Hepatocyte (in vitro differentiated cells): ENCODE results near the gene RAP1A. TPM values are rescaled to one million over a fixed set of nuclear protein-coding genes. Genes with fewer than 3 reads are reported as not detected.
A peak's percentile ranks its signal among the peaks of the same experiment; 100 is the strongest.
"Not testable (repeated sequence)": the region's sequence is repeated elsewhere in the genome, so short reads cannot be mapped to it uniquely, and the experiment has no call there.

Experiments used
- DNase-seq: peaks from one replicate; pipeline ENCODE4 v3.0.0-alpha.2; 2016; ENCODE audit warnings: low spot score
- H2AFZ ChIP-seq: fragments of 200-600 bp; sonication (generic); 2 replicates; pipeline ENCODE4 v1.6.0; 2016; ENCODE audit warnings: antibody characterized with exemption, mild to moderate bottlenecking
- H3K27ac ChIP-seq: fragments of 200-600 bp; sonication (generic); 2 replicates; pipeline ENCODE4 v1.5.1; 2016; ENCODE audit warnings: mild to moderate bottlenecking
- H3K27me3 ChIP-seq: fragments of 200-600 bp; sonication (generic); 2 replicates; pipeline ENCODE4 v1.6.1; 2016
- H3K36me3 ChIP-seq: fragments of 200-600 bp; sonication (generic); replicated peaks from 2 replicates; pipeline ENCODE4 v1.5.1; 2016; ENCODE audit warnings: low read depth; ENCODE audit not compliant: insufficient read depth
- H3K4me1 ChIP-seq: fragments of 200-600 bp; sonication (generic); 2 replicates; pipeline ENCODE4 v1.5.1; 2016; ENCODE audit warnings: mild to moderate bottlenecking, moderate library complexity; ENCODE audit not compliant: insufficient read depth
- H3K4me2 ChIP-seq: fragments of 200-600 bp; sonication (generic); 2 replicates; pipeline ENCODE4 v1.6.0; 2016
- H3K4me3 ChIP-seq: fragments of 200-600 bp; sonication (generic); 2 replicates; pipeline ENCODE4 v1.5.1; 2016; ENCODE audit warnings: mild to moderate bottlenecking
- H3K79me2 ChIP-seq: fragments of 200-600 bp; sonication (generic); 2 replicates; pipeline ENCODE4 v1.6.0; 2017; ENCODE audit warnings: mild to moderate bottlenecking
- H3K9me2 ChIP-seq: fragments of 200-600 bp; sonication (generic); replicated peaks from 2 replicates; pipeline ENCODE4 v1.6.0; 2017; ENCODE audit warnings: mild to moderate bottlenecking; ENCODE audit not compliant: insufficient read depth
- H3K9me3 ChIP-seq: fragments of 200-600 bp; sonication (generic); 2 replicates; pipeline ENCODE4 v1.5.1; 2016; ENCODE audit warnings: low read depth, mild to moderate bottlenecking
- H4K20me1 ChIP-seq: fragments of 200-600 bp; sonication (generic); 2 replicates; pipeline ENCODE4 v1.6.0; 2016; ENCODE audit warnings: mild to moderate bottlenecking; ENCODE audit not compliant: insufficient read depth, poor library complexity, severe bottlenecking
- EZH2 ChIP-seq: fragments of 200-600 bp; sonication (generic); IDR thresholded peaks from 2 replicates; pipeline ENCODE4 v1.6.1; 2016; ENCODE audit warnings: antibody characterized with exemption, mild to moderate bottlenecking, borderline replicate concordance
- EZH2phosphoT487 ChIP-seq: fragments of 200-600 bp; sonication (generic); IDR thresholded peaks from one replicate; pipeline ENCODE4 v1.6.1; 2018; ENCODE audit warnings: antibody characterized with exemption, mild to moderate bottlenecking, low read depth, moderate library complexity; ENCODE audit not compliant: unreplicated experiment, severe bottlenecking
- WGBS: methylation state at CpG from one replicate; pipeline ENCODE4 v1.1.6; 2016; ENCODE audit warnings: low lambda C conversion rate; ENCODE audit errors: missing lambda C conversion rate; 5-methylcytosine and 5-hydroxymethylcytosine counted together
- polyA plus RNA-seq: library from polyadenylated mRNA; unstranded; fragments of >200 nt; fragmentation: Nextera tagmentation; extraction: Ambion mirVana; gene quantifications from 2 replicates; pipeline ENCODE4 v1.2.1, GENCODE V29; 2016
- total RNA-seq: library from RNA; depleted of rRNA; stranded (reverse); fragments of >200 nt; gene quantifications from 2 replicates; pipeline ENCODE4 v1.2.3, GENCODE V29; 2014
- TF ChIP-seq, protein P1 (sequence below): fragments of 200-600 bp; sonication (generic); IDR thresholded peaks from 2 replicates; pipeline ENCODE4 v1.5.1; 2016; ENCODE audit warnings: antibody characterized with exemption, mild to moderate bottlenecking; ENCODE audit not compliant: poor library complexity

RAP1A gene
- total and polyA plus RNA-seq, 2 experiments from 2014 or later, result 48.8 to 49.6 TPM

DNA sequence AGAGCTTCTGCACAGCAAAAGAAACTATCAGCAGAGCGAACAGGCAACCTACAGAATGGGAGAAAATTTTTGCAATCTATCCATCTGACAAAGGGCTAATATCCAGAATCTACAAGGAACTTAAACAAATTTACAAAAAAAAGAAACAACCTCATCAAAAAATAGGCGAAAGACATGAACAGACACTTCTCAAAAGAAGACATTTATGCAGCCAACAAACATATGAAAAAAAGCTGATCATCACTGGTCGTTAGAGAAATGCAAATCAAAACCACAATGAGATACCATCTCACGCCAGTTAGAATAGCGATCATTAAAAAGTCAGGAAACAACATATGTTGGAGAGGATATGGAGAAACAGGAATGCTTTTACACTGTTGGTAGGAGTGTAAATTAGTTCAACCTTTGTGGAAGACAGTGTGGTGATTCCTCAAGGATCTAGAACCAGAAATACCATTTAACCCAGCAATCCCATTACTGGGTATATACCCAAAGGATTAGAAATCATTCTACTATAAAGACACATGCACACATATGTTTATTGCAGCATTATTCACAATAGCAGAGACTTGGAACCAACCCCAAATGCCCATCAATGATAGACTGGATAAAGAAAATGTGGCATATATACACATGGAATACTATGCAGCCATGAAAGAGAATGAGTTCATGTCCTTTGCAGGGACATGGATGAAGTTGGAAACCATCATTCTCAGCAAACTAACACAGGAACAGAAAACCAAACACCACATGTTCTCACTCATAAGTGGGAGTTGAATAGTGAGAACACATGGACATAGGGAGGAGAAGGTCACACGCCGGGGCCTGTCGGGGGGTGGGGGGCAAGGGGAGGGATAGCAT, 65.9 kb downstream of the RAP1A start:
- not testable (repeated sequence) for H3K27me3 ChIP-seq, H3K4me3 ChIP-seq, H3K4me1 ChIP-seq, H3K27ac ChIP-seq, H3K36me3 ChIP-seq, H3K4me2 ChIP-seq, H4K20me1 ChIP-seq, H2AFZ ChIP-seq, DNase-seq, H3K9me3 ChIP-seq, H3K9me2 ChIP-seq
- peaks cover 45% of the 10 kb centered on the region for H3K79me2 ChIP-seq
- WGBS, result 97% methylated on average over 8 of the region's 8 CpGs

DNA sequence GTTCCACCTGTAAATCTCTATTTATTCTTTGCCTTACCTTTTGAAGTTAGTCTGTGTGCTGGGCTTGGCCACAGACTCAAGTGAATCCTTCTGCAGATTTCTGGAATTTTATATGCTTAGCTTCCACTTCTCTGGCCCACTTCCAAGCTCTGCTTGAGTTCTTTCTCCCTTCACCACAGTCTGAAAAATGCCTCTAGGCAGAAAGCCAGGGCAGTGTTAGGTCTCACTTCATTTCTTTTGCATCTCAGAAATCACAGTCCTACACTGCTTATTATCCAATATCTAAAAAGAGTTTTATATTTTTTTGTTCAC, 70.7 kb downstream of the RAP1A start:
- TF ChIP-seq, protein P1, sequence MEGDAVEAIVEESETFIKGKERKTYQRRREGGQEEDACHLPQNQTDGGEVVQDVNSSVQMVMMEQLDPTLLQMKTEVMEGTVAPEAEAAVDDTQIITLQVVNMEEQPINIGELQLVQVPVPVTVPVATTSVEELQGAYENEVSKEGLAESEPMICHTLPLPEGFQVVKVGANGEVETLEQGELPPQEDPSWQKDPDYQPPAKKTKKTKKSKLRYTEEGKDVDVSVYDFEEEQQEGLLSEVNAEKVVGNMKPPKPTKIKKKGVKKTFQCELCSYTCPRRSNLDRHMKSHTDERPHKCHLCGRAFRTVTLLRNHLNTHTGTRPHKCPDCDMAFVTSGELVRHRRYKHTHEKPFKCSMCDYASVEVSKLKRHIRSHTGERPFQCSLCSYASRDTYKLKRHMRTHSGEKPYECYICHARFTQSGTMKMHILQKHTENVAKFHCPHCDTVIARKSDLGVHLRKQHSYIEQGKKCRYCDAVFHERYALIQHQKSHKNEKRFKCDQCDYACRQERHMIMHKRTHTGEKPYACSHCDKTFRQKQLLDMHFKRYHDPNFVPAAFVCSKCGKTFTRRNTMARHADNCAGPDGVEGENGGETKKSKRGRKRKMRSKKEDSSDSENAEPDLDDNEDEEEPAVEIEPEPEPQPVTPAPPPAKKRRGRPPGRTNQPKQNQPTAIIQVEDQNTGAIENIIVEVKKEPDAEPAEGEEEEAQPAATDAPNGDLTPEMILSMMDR, result no peak
- TF ChIP-seq EZH2phosphoT487 (no peak), EZH2 (no peak)
- H3K4me2 ChIP-seq, result no peak overlapping the region
- DNase-seq, result peak; percentile 72
- peaks cover 13% of the 10 kb centered on the region for H3K4me1 ChIP-seq
- H3K9me3 ChIP-seq, result no peaks in the 10 kb centered on the region
- no peaks in the 10 kb centered on the region for H3K9me2 ChIP-seq
- no peak overlapping the region for H2AFZ ChIP-seq
- no peaks in the 10 kb centered on the region for H3K27me3 ChIP-seq
- H3K27ac ChIP-seq, result peak overlapping the region; percentile 4
- peaks cover 33% of the 10 kb centered on the region for H3K79me2 ChIP-seq
- H4K20me1 ChIP-seq, result peaks cover 4% of the 10 kb centered on the region
- H3K36me3 ChIP-seq, result no peaks in the 10 kb centered on the region
- no peak overlapping the region for H3K4me3 ChIP-seq

GRCh38 chr1:111691886-111692285, 72.3 kb downstream of the RAP1A start:
- H4K20me1 ChIP-seq, result peaks cover 4% of the 10 kb centered on the region
- no peaks in the 10 kb centered on the region for H3K27me3 ChIP-seq
- no peaks in the 10 kb centered on the region for H3K9me3 ChIP-seq
- no peak overlapping the region for H3K4me3 ChIP-seq
- no peak for DNase-seq
- TF ChIP-seq EZH2 (no peak), EZH2phosphoT487 (no peak)
- TF ChIP-seq, protein P1, result no peak
- no peak overlapping the region for H3K27ac ChIP-seq
- H3K79me2 ChIP-seq, result peaks cover 33% of the 10 kb centered on the region
- WGBS, result 97% methylated on average over 1 of the region's 1 CpG
- peaks cover 13% of the 10 kb centered on the region for H3K4me1 ChIP-seq
- H2AFZ ChIP-seq, result no peak overlapping the region
- H3K4me2 ChIP-seq, result no peak overlapping the region
- H3K9me2 ChIP-seq, result no peaks in the 10 kb centered on the region
- no peaks in the 10 kb centered on the region for H3K36me3 ChIP-seq

DNA sequence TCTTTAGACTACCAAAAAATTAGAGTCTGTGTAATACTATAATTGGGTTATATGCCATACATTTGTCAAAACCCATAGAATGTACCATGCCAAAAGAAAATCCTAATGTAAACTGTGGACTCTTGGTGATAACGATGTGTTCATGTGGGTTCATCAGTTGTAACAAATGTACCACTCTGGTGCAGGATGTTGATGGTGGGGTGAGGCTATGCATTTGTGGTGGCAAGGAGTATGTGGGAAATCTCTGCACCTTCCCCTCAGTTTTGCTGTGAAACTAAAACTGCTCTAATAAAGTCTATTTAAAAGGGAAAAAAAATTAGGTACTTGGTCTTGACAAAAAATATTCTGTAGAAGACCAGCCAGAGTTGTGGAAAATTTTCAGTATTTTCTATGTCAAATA, 76.2 kb downstream of the RAP1A start:
- H2AFZ ChIP-seq, result no peak overlapping the region
- no peaks in the 10 kb centered on the region for H4K20me1 ChIP-seq
- H3K4me3 ChIP-seq, result no peak overlapping the region
- peaks cover 15% of the 10 kb centered on the region for H3K79me2 ChIP-seq
- no peaks in the 10 kb centered on the region for H3K27me3 ChIP-seq
- WGBS, result 83% methylated on average over 1 of the region's 1 CpG
- no peak overlapping the region for H3K4me2 ChIP-seq
- no peaks in the 10 kb centered on the region for H3K36me3 ChIP-seq
- no peak for DNase-seq
- H3K9me3 ChIP-seq, result no peaks in the 10 kb centered on the region
- H3K4me1 ChIP-seq, result peaks cover 3% of the 10 kb centered on the region
- TF ChIP-seq EZH2 (no peak), EZH2phosphoT487 (no peak)
- TF ChIP-seq, protein P1, result no peak
- no peaks in the 10 kb centered on the region for H3K9me2 ChIP-seq
- H3K27ac ChIP-seq, result no peak overlapping the region
